Fibroblast of skin of abdomen (primary cell): ENCODE results near the gene MALT1.

Source experiments
- DNase-seq: peaks from one replicate; pipeline ENCODE4 v3.0.0-alpha.2; 2013

MALT1 gene

GRCh38 chr18:58777471-58777870 lies 106.2 kb downstream of the MALT1 start:
- DNase-seq = no peak

GRCh38 chr18:58779529-58779928 lies 108.3 kb downstream of the MALT1 start:
- no peak for DNase-seq

- no peak for DNase-seq
Observed at GRCh38 chr18:58780045-58780444, 108.8 kb downstream of the MALT1 start.

GRCh38 chr18:58781627-58782194 lies 110.4 kb downstream of the MALT1 start:
- peak; percentile 76 for DNase-seq

GRCh38 chr18:58784601-58785137 lies 113.4 kb downstream of the MALT1 start:
- DNase-seq = peak; percentile 40

- DNase-seq = peak; percentile 92
Observed at GRCh38 chr18:58785171-58785805, 114.0 kb downstream of the MALT1 start.

GRCh38 chr18:58785870-58786269 lies 114.6 kb downstream of the MALT1 start:
- DNase-seq = no peak

GRCh38 chr18:58787536-58788149 lies 116.4 kb downstream of the MALT1 start:
- DNase-seq = no peak

- no peak for DNase-seq
Observed at GRCh38 chr18:58788470-58788869, 117.2 kb downstream of the MALT1 start.

GRCh38 chr18:58788971-58789875 lies 118.0 kb downstream of the MALT1 start:
- DNase-seq = peak; percentile 59

- no peak for DNase-seq
Observed at GRCh38 chr18:58789876-58790240, 118.6 kb downstream of the MALT1 start.

- no peak for DNase-seq
Observed at GRCh38 chr18:58792086-58792485, 120.8 kb downstream of the MALT1 start.

GRCh38 chr18:58793361-58793760 lies 122.1 kb downstream of the MALT1 start:
- peak; percentile 91 for DNase-seq

GRCh38 chr18:58796220-58796619 lies 125.0 kb downstream of the MALT1 start:
- DNase-seq = peak; percentile 54

- DNase-seq = no peak
Observed at GRCh38 chr18:58800582-58800981, 129.3 kb downstream of the MALT1 start.

- no peak for DNase-seq
Observed at GRCh38 chr18:58802959-58803358, 131.7 kb downstream of the MALT1 start.

- DNase-seq = no peak
Observed at GRCh38 chr18:58803978-58804377, 132.7 kb downstream of the MALT1 start.
